ENCODE data around the gene RHOT2. TPM values are rescaled to one million over a fixed set of nuclear protein-coding genes. Genes with fewer than 3 reads are reported as not detected.

RHOT2 gene
- total and polyA plus RNA-seq, 2 of the 8 experiments (the other 6 are each of a cell fraction or from before 2014, with no cell fraction given): 149 to 194 TPM

DNA sequence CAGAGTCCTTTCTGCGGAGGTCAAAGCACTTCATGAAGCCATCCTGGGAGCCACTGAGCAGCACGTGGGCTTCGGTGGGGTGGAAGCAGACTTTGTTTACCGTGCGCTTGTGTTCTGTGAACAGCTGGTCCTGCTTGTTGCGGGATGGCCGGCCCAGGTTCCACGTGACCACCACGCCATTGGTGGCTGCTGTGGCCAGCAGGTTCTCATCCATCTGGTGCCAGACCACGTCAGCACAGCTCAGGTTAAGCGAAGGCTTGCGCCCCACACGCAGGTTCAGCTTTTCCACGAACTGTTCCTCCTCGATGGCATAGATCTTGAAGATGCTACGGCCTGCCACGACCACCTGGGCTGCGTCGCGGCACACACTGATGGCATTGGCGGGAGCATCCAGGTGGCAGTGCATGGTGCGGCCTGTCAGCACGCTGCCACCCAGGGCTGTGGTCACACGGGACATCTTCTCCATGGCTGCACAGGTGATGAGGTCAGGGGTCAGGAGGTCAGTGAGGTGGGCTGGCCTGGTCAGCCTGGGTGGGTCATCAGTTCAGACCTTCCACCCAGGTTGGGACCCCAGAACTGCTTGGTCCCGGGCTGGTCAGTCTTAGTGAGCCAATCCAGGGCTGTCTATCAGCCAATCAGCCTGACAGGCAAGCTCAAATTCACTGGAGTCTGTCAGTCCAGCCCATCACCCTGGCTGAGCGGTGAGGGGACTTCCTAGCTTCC is 21.4 kb downstream of the RHOT2 start:
- H3K36me3 ChIP-seq (ENCODE audit: control insufficient read depth in 2 of 4, insufficient read depth in 4 of 4, low read length in 3 of 4): peaks cover 0 to 14% (median 2%) of the 10 kb centered on the region in 4 experiments; a peak in 3 of 8 replicates

More for the DNA sequence above, 21.4 kb downstream of the RHOT2 start:
- 89% methylated on average over 26 of the region's 26 CpGs; no CpG with 5 or more reads in 1 of the 2 experiments for WGBS, 2 experiments (ENCODE audit: extremely low coverage in 1 of 2, insufficient coverage in 1 of 2, insufficient read length in 1 of 2, insufficient replicate concordance in 2 of 2, low coverage in 1 of 2, low lambda C conversion rate in 2 of 2, missing lambda C conversion rate in 1 of 2)
- TF ChIP-seq TEAD4 (IDR thresholded peaks at IDR 0.05; ENCODE audit: low read depth, low read length): no peak
- peak; percentile 37 for TF ChIP-seq SAP30 (IDR thresholded peaks at IDR 0.05; ENCODE audit: insufficient read depth, insufficient replicate concordance, low read length)
- H2BK12ac ChIP-seq (ENCODE audit: low read depth, low read length): peak overlapping the region; percentile 50; the same call in 1 of the 2 replicates
- H4K91ac ChIP-seq (replicated peaks; ENCODE audit: insufficient read length, low read length): no peak overlapping the region
- DNase-seq (ENCODE audit: low read depth in 1 of 2, low spot score in 2 of 2) (no peak), FAIRE-seq (no peak)
- H3K56ac ChIP-seq (replicated peaks; ENCODE audit: insufficient read length, low read depth, low read length): no peak overlapping the region
- peaks cover 0 to 16% (median 7%) of the 10 kb centered on the region in 4 experiments; a peak in 5 of 7 replicates for H3K4me1 ChIP-seq (replicated peaks in 1 of 4; ENCODE audit: control insufficient read depth in 3 of 4, insufficient read depth in 4 of 4, low read length in 3 of 4)
- no peaks in the 10 kb centered on the region for H3K79me2 ChIP-seq (ENCODE audit: control insufficient read depth in 1 of 2, insufficient read depth in 2 of 2, low read length in 2 of 2)
- CTCF ChIA-PET (ENCODE audit: partially characterized antibody): interaction anchor here (0.8 to 6.0 kb wide), 6 partner anchors 18 to 1000 kb away, joined by 3 to 75 read pairs (median 4); partner anchors contain the start of genes RHBDL1 and RHOT2
- H3K4ac ChIP-seq (replicated peaks; ENCODE audit: insufficient read length, low read depth, low read length): no peak overlapping the region
- H3K4me3 ChIP-seq (ENCODE audit: extremely low read depth in 1 of 4, insufficient read depth in 2 of 4, low read depth in 3 of 4, low read length in 4 of 4): peak overlapping the region; percentile 76 to 90 (median 82)
- H3K23ac ChIP-seq (ENCODE audit: insufficient read length): no peak overlapping the region
- H3K9ac ChIP-seq (replicated peaks in 1 of 4; ENCODE audit: extremely low read depth in 1 of 4, low read depth in 3 of 4, low read length in 3 of 4): peak overlapping the region; percentile 50 to 70 (median 55); a peak in 6 of 7 replicates
- peaks cover 12% of the 10 kb centered on the region for H3K23me2 ChIP-seq (ENCODE audit: low read depth, low read length)
- H2BK120ac ChIP-seq (replicated peaks; ENCODE audit: low read depth, low read length): no peak overlapping the region
- H2BK15ac ChIP-seq (ENCODE audit: low read length): no peak overlapping the region; the same call in 1 of the 2 replicates
- H4K5ac ChIP-seq (ENCODE audit: insufficient read length, low read depth, low read length): no peak overlapping the region
- H3K18ac ChIP-seq (ENCODE audit: extremely low read depth, low read length): no peak overlapping the region
- POLR2A ChIA-PET (ENCODE audit: partially characterized antibody): interaction anchor here (1.2 to 4.1 kb wide), 13 partner anchors 9 to 165 kb away, joined by 3 to 39 read pairs (median 7); partner anchors contain the start of genes ANTKMT, METRN, RHBDL1 and STUB1
- H2BK5ac ChIP-seq (ENCODE audit: low read depth, low read length): no peak overlapping the region
- peak overlapping the region; percentile 71 to 97 for H3K4me2 ChIP-seq (ENCODE audit: insufficient read depth in 1 of 2, low read depth in 2 of 2, low read length in 2 of 2)
- H4K20me1 ChIP-seq (replicated peaks in 1 of 2; ENCODE audit: control insufficient read depth in 1 of 2, insufficient read depth in 2 of 2, low read length in 2 of 2): peaks cover 0 to 11% of the 10 kb centered on the region in 2 experiments
- H3K14ac ChIP-seq (ENCODE audit: insufficient read length): no peak overlapping the region
- peaks cover 4% of the 10 kb centered on the region for H3K79me1 ChIP-seq (ENCODE audit: low read depth, low read length)
- H3K9me3 ChIP-seq (ENCODE audit: insufficient read depth in 2 of 2, low read depth in 1 of 2, low read length in 1 of 2): no peaks in the 10 kb centered on the region
- peaks cover 0 to 29% (median 13%) of the 10 kb centered on the region in 4 experiments; a peak in 5 of 7 replicates for H3K27me3 ChIP-seq (replicated peaks in 1 of 4; ENCODE audit: control insufficient read depth in 3 of 4, extremely low read depth in 1 of 4, insufficient read depth in 3 of 4, low read length in 3 of 4)
- H4K8ac ChIP-seq (ENCODE audit: extremely low read depth, insufficient read depth, low read length): peak overlapping the region; percentile 94
- H3K27ac ChIP-seq (ENCODE audit: low read depth, low read length): no peak overlapping the region
- no peak overlapping the region for H2AFZ ChIP-seq (ENCODE audit: low read length)
- no peak overlapping the region for H2BK20ac ChIP-seq (ENCODE audit: low read length)
- H2AK5ac ChIP-seq (ENCODE audit: low read depth, low read length): no peak overlapping the region

Data from H1 (cell line).